ENCODE data around the gene NUP62. TPM values are rescaled to one million over a fixed set of nuclear protein-coding genes. Genes with fewer than 3 reads are reported as not detected.

The NUP62 gene
- total and polyA plus RNA-seq, 2 of the 4 experiments (the other 2 are of a cell fraction): 21.3 to 29.7 TPM

- Histone ChIP-seq H3K4ac (ENCODE audit: low read depth, low read length) (no peak overlapping the region), H3K14ac (replicated peaks; ENCODE audit: low read depth, low read length) (no peak overlapping the region), H3K56ac (ENCODE audit: extremely low read depth, insufficient read depth, low read length) (no peak overlapping the region), H4K20me1 (ENCODE audit: insufficient read depth, low read length) (no peaks in the 10 kb centered on the region; the same call in 1 of the 2 replicates), H2AK5ac (ENCODE audit: low read depth, low read length) (no peak overlapping the region), H3K4me2 (ENCODE audit: low read depth, low read length) (no peak overlapping the region), H4K91ac (ENCODE audit: insufficient read depth, low read depth, low read length) (no peak overlapping the region), H2BK5ac (ENCODE audit: low read depth, low read length, poor library complexity, severe bottlenecking) (no peak overlapping the region), H3K9me3 (ENCODE audit: control insufficient read depth, insufficient read depth, low read length) (peaks cover 6% of the 10 kb centered on the region; the same call in 1 of the 2 replicates), H2AFZ (replicated peaks; ENCODE audit: low read length, poor library complexity) (no peak overlapping the region), H3K36me3 (ENCODE audit: control insufficient read depth, insufficient read depth, low read length) (peaks cover 61% of the 10 kb centered on the region), H3K18ac (ENCODE audit: low read depth, low read length) (no peak overlapping the region), H2BK20ac (ENCODE audit: low read depth, low read length) (no peak overlapping the region), H3K4me1 (ENCODE audit: control insufficient read depth, insufficient read depth, low read length) (peaks cover 4% of the 10 kb centered on the region), H4K5ac (ENCODE audit: low read depth, low read length) (no peak overlapping the region), H3K27ac (ENCODE audit: insufficient read depth, low read length) (no peak overlapping the region), H4K8ac (ENCODE audit: low read depth in 2 of 2, low read length in 2 of 2) (no peak overlapping the region), H2BK120ac (ENCODE audit: low read depth, low read length) (no peak overlapping the region), H2AK9ac (replicated peaks; ENCODE audit: low read depth, low read length, poor library complexity) (no peak overlapping the region), H3K79me1 (ENCODE audit: low read depth in 1 of 2, low read length in 2 of 2) (peaks cover 14 to 28% of the 10 kb centered on the region in 2 experiments; a peak in 3 of 4 replicates), H3K9ac (ENCODE audit: low read depth, low read length) (no peak overlapping the region), H3K9me1 (ENCODE audit: insufficient read depth, low read length) (peaks cover 6% of the 10 kb centered on the region; the same call in 1 of the 2 replicates), H3K27me3 (ENCODE audit: control insufficient read depth, insufficient read depth, low read length) (no peaks in the 10 kb centered on the region), H2BK15ac (ENCODE audit: low read depth, low read length) (no peak overlapping the region), H3K23ac (ENCODE audit: low read depth, low read length) (no peak overlapping the region), H3K4me3 (ENCODE audit: insufficient read depth, low read depth, low read length) (no peak overlapping the region)
- intact Hi-C loops (cut with micrococcal nuclease) (no loop called here), dilution Hi-C loops (cut with HindIII; ENCODE audit: low sequenced_read_pairs, unreplicated experiment) (no loop called here), in situ Hi-C loops (cut with MboI; ENCODE audit: low sequenced_read_pairs) (no loop called here)
- CTCF ChIA-PET: no interaction called here
- POLR2A ChIA-PET (ENCODE audit: unreplicated experiment): no interaction called here
- 90% methylated on average over 7 of the region's 14 CpGs; no CpG with 5 or more reads in 1 of the 2 experiments for WGBS, 2 experiments (ENCODE audit: extremely low coverage in 2 of 2, insufficient read length in 1 of 2)
- DNase-seq: no peak
- ATAC-seq (ENCODE audit: low read depth): no peak
- TF ChIP-seq MAZ (IDR thresholded peaks at IDR 0.05; ENCODE audit: borderline replicate concordance, low read depth, low read length) (no peak), MXI1 (IDR thresholded peaks at IDR 0.05; ENCODE audit: borderline replicate concordance, low read depth, low read length) (no peak), ELK1 (IDR thresholded peaks at IDR 0.05; ENCODE audit: borderline replicate concordance, low read depth, low read length) (no peak), MAFK (IDR thresholded peaks at IDR 0.05; ENCODE audit: low read depth, low read length) (no peak), CTCF (conservative IDR thresholded peaks at IDR 0.05; ENCODE audit: low read depth, low read length) (no peak), RFX5 (IDR thresholded peaks at IDR 0.05; ENCODE audit: low read depth, low read length) (no peak), CEBPB (IDR thresholded peaks at IDR 0.05; ENCODE audit: low read depth, low read length) (no peak), CHD1 (IDR thresholded peaks at IDR 0.05; ENCODE audit: low read depth, low read length) (no peak), SMC3 (IDR thresholded peaks at IDR 0.05; ENCODE audit: low read depth, low read length) (no peak), BHLHE40 (IDR thresholded peaks at IDR 0.05; ENCODE audit: low read depth, low read length) (no peak), POLR2A (IDR thresholded peaks at IDR 0.05; ENCODE audit: low read depth, low read length) (no peak), FOS (IDR thresholded peaks at IDR 0.05; ENCODE audit: low read depth, low read length) (no peak), USF2 (IDR thresholded peaks at IDR 0.05; ENCODE audit: low read depth, low read length) (no peak), RAD21 (IDR thresholded peaks at IDR 0.05; ENCODE audit: low read length) (no peak), NFE2L2 (IDR thresholded peaks at IDR 0.05; ENCODE audit: low read depth, low read length) (no peak), RCOR1 (IDR thresholded peaks at IDR 0.05; ENCODE audit: insufficient replicate concordance, low read length) (no peak)
- no TSS peak for BruUV-seq (replicated peaks)
These were observed 46.7 kb downstream of the NUP62 start for GRCh38 chr19:49882643-49883042.
